Measurements from ENCODE around the gene PLCH1. TPM values are rescaled to one million over a fixed set of nuclear protein-coding genes. Genes with fewer than 3 reads are reported as not detected.

PLCH1 gene
- total RNA-seq, 1 donor from 2014 or later, result not detected

DNA sequence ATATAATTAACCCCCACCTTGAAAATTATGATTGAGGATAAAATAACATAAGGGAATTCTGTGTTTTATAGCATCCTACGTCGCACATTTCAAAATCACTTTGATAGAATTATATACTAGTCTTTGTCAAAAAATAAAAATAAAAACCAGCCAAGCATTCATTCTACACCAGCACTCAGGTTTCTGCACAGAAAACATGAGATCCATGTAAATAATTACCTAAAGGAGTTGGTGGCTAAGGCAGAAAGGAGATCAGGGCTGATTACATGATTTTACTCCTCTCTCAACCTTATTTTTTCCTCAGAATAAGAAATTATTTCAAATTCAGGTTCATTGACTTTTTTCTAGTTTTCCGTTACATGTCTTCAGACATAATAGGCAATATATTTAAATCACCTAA is 194.5 kb downstream of the PLCH1 start:
- no peak for DNase-seq (ENCODE audit: extremely low spot score, unreplicated experiment)
- Mint-ChIP-seq H3K27ac (ENCODE audit: unreplicated experiment) (no peak overlapping the region), H3K27me3 (ENCODE audit: unreplicated experiment) (no peaks in the 10 kb centered on the region), H3K36me3 (ENCODE audit: unreplicated experiment) (no peaks in the 10 kb centered on the region), H3K4me1 (ENCODE audit: unreplicated experiment) (no peaks in the 10 kb centered on the region), H3K4me3 (ENCODE audit: unreplicated experiment) (no peak overlapping the region), H3K9me3 (ENCODE audit: unreplicated experiment) (no peaks in the 10 kb centered on the region)
- TF ChIP-seq, protein P1, sequence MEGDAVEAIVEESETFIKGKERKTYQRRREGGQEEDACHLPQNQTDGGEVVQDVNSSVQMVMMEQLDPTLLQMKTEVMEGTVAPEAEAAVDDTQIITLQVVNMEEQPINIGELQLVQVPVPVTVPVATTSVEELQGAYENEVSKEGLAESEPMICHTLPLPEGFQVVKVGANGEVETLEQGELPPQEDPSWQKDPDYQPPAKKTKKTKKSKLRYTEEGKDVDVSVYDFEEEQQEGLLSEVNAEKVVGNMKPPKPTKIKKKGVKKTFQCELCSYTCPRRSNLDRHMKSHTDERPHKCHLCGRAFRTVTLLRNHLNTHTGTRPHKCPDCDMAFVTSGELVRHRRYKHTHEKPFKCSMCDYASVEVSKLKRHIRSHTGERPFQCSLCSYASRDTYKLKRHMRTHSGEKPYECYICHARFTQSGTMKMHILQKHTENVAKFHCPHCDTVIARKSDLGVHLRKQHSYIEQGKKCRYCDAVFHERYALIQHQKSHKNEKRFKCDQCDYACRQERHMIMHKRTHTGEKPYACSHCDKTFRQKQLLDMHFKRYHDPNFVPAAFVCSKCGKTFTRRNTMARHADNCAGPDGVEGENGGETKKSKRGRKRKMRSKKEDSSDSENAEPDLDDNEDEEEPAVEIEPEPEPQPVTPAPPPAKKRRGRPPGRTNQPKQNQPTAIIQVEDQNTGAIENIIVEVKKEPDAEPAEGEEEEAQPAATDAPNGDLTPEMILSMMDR (IDR thresholded peaks at IDR 0.05), result no peak

DNA sequence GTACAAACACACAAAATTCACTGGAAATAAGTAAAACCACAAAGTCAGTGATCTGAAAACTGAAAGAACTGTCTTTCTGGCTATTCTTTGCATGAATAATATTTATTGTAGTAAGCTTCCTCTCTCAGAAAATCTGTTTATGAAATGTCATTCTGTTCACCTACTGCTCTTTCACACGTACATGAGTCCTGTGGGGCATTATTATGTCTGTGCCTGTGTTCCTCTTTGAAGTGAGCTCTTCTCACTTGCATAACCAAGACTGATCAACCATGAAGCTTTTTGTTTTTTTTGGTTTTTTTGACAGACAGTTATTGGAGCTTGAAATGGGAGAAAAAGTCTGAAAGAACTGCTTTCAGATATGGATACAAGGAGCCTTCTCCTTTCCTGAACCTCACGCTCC is 195.8 kb downstream of the PLCH1 start:
- no peaks in the 10 kb centered on the region for H3K36me3 Mint-ChIP-seq (ENCODE audit: unreplicated experiment)
- no peaks in the 10 kb centered on the region for H3K9me3 Mint-ChIP-seq (ENCODE audit: unreplicated experiment)
- no peak overlapping the region for H3K27ac Mint-ChIP-seq (ENCODE audit: unreplicated experiment)
- TF ChIP-seq, protein P1 (IDR thresholded peaks at IDR 0.05), result no peak
- no peaks in the 10 kb centered on the region for H3K27me3 Mint-ChIP-seq (ENCODE audit: unreplicated experiment)
- H3K4me3 Mint-ChIP-seq (ENCODE audit: unreplicated experiment), result no peak overlapping the region
- DNase-seq (ENCODE audit: extremely low spot score, unreplicated experiment), result no peak
- no peaks in the 10 kb centered on the region for H3K4me1 Mint-ChIP-seq (ENCODE audit: unreplicated experiment)

DNA sequence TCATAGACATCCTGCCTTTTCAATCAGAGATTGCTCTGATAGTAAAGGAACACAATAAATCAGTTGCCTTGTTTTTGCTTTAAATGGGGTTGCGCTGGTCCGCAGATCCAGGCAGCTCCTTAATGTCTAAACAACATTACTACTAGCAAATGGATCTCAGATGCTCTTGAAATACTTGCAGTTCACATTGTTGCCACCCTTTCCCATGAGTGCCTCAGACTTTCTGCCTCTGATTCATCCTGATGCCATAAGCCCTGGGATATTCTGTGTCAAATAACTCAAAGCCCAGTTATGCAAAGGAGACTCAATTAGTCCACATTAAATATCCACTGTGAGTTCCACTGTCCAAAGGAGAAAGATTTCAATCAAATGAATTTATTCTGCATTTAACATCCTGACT is 196.7 kb downstream of the PLCH1 start:
- TF ChIP-seq, protein P1 (IDR thresholded peaks at IDR 0.05), result no peak
- Mint-ChIP-seq H3K27me3 (ENCODE audit: unreplicated experiment) (no peaks in the 10 kb centered on the region), H3K9me3 (ENCODE audit: unreplicated experiment) (peaks cover under 1% of the 10 kb centered on the region), H3K27ac (ENCODE audit: unreplicated experiment) (no peak overlapping the region), H3K36me3 (ENCODE audit: unreplicated experiment) (no peaks in the 10 kb centered on the region), H3K4me1 (ENCODE audit: unreplicated experiment) (no peaks in the 10 kb centered on the region), H3K4me3 (ENCODE audit: unreplicated experiment) (no peak overlapping the region)
- no peak for DNase-seq (ENCODE audit: extremely low spot score, unreplicated experiment)

DNA sequence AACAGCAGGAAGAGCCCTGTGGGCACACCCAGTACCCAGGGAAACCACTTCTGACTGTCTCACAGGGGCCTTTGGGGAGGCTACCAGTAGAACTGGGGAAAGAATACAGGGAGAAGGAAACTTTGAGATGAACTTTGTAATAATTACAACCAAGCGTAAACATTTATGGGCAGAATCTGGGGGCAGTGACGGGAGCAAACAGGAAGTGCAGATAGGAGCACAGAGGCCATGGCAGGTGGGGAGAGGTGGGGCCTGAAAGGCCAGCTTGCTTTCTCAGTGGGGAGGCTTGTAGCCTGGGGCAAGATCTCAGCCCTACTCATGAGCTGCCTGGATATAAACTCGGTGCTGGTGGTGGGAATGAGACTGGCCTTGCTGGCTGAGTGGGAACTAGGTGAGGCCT is 209.8 kb downstream of the PLCH1 start:
- no peaks in the 10 kb centered on the region for H3K27me3 Mint-ChIP-seq (ENCODE audit: unreplicated experiment)
- DNase-seq (ENCODE audit: extremely low spot score, unreplicated experiment), result no peak
- TF ChIP-seq, protein P1 (IDR thresholded peaks at IDR 0.05), result no peak
- no peaks in the 10 kb centered on the region for H3K4me1 Mint-ChIP-seq (ENCODE audit: unreplicated experiment)
- no peak overlapping the region for H3K4me3 Mint-ChIP-seq (ENCODE audit: unreplicated experiment)
- peaks cover 26% of the 10 kb centered on the region for H3K9me3 Mint-ChIP-seq (ENCODE audit: unreplicated experiment)
- no peaks in the 10 kb centered on the region for H3K36me3 Mint-ChIP-seq (ENCODE audit: unreplicated experiment)
- H3K27ac Mint-ChIP-seq (ENCODE audit: unreplicated experiment), result no peak overlapping the region

DNA sequence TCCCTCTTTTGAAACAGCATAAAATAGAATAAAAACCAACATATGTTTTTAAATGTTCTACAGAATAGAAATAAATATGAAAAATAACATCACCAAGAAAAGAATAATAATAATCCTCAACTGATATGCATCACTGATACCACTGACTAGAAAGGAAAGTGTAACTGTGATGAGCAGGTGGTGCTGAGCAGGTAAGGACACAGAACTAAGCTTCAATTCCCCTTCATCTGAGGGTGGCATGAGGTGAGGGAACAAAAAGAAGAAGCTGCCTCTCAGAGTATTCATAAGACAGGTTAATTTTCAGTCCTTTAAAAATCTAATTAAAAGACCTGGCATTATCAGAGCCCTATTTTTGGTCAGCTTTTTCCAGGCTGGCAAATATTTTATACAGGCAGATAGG is 216.3 kb downstream of the PLCH1 start:
- H3K36me3 Mint-ChIP-seq (ENCODE audit: unreplicated experiment), result no peaks in the 10 kb centered on the region
- no peak overlapping the region for H3K27ac Mint-ChIP-seq (ENCODE audit: unreplicated experiment)
- H3K27me3 Mint-ChIP-seq (ENCODE audit: unreplicated experiment), result no peaks in the 10 kb centered on the region
- TF ChIP-seq, protein P1 (IDR thresholded peaks at IDR 0.05), result no peak
- H3K4me1 Mint-ChIP-seq (ENCODE audit: unreplicated experiment), result no peaks in the 10 kb centered on the region
- H3K9me3 Mint-ChIP-seq (ENCODE audit: unreplicated experiment), result peaks cover 13% of the 10 kb centered on the region
- no peak overlapping the region for H3K4me3 Mint-ChIP-seq (ENCODE audit: unreplicated experiment)
- no peak for DNase-seq (ENCODE audit: extremely low spot score, unreplicated experiment)

Data from osteocyte (in vitro differentiated cells).